HS-27A (cell line): ENCODE data around the gene CHCHD4.

Experiments
- DNase-seq: peaks from one replicate; pipeline ENCODE4 v3.0.0-alpha.2; 2012; ENCODE audit warnings: low read depth, missing footprints

CHCHD4 gene

GRCh38 chr3:14148041-14148985, 23.6 kb upstream of the CHCHD4 start:
- DNase-seq = no peak

DNA sequence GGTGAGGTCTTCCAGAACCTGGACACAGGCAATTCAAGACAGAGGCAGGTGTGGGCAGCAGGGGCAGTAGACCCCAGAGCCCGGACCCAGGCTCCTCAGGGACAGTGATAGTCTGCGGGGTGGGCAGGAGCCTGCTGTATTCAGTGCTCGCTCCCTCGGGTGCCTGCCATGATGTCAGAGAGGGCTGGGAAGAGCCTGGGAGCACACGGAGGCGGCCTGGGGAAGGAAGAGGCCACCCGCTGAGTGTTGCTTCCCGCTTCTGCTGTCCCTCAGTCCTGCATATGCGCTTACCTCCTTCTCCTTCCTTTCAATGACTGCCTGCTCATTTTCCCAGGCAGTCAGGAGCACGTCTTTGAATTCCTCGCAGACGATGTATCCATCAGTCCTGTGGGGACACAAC, 22.9 kb upstream of the CHCHD4 start:
- no peak for DNase-seq

DNA sequence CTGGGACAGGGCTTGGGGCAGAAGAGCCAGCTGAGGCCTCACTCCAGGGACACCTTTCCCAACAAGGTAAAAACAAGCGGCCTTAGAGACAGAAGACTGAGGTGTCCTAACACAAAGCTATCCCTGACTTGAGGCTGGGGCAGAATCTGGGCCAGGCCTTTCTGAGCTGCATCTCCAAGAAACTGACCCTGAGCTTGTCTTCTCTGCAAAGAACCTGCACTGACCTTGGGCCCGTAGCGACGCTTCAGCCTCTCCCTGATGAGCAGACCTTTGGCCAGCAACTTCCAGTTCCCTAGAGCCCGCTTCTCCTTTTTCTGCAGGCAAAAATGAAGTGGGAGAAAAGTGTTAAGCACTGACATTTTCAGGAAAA, 22.4 kb upstream of the CHCHD4 start:
- no peak for DNase-seq

DNA sequence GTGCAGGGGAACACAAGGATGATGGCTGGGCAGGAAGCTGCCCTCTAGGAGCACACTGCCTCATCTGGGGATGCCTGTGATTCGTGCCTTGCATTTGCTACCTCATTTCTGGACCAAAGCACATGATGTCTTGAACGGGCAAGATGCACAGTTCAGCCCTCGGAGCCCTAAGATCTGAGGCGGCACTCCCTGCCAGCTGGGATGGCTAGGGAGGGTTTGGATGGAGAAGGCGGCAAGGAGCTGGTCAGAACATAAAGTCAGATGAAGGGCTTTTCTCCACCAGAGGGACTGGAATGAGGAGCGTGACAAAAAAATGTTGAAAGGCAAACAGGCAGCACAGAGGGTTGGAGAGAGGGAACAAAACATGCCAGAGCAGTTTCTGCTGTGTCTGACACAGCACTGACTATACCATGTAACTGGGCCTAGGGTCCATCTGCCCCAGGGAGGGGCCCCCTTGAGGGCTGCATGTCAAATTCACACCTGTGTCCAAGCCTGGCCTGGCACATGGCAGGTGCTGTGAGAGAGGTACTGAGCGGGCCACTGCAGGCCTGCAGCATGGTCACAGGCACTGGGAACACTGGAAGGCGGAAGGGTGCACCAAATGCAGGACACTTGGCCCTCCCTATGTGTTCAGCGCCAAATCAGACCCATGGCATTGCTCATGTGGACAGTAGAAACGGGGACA, 21.9 kb upstream of the CHCHD4 start:
- no peak for DNase-seq

GRCh38 chr3:14145670-14146380, 21.2 kb upstream of the CHCHD4 start:
- DNase-seq = no peak

DNA sequence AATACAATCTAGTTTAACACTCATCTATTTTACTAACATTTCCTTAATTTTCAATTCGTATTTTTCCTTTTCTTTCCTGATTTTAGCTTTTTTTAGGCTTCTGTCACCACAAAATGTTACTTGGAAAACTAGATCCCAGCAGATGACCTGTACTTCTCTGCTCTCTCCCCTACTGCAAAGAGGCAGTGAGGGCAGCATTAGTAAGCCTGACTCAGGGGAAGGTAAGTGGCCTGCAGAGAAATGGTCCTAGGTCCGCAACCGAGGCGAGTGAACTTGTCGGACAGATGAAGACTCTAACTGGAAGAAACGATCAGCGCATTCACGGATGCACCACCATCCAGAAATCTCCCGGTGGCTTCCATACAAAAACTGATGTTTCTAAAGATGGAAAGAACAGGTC, 20.6 kb upstream of the CHCHD4 start:
- DNase-seq = no peak

GRCh38 chr3:14144423-14145075, 19.9 kb upstream of the CHCHD4 start:
- peak; percentile 92 for DNase-seq

DNA sequence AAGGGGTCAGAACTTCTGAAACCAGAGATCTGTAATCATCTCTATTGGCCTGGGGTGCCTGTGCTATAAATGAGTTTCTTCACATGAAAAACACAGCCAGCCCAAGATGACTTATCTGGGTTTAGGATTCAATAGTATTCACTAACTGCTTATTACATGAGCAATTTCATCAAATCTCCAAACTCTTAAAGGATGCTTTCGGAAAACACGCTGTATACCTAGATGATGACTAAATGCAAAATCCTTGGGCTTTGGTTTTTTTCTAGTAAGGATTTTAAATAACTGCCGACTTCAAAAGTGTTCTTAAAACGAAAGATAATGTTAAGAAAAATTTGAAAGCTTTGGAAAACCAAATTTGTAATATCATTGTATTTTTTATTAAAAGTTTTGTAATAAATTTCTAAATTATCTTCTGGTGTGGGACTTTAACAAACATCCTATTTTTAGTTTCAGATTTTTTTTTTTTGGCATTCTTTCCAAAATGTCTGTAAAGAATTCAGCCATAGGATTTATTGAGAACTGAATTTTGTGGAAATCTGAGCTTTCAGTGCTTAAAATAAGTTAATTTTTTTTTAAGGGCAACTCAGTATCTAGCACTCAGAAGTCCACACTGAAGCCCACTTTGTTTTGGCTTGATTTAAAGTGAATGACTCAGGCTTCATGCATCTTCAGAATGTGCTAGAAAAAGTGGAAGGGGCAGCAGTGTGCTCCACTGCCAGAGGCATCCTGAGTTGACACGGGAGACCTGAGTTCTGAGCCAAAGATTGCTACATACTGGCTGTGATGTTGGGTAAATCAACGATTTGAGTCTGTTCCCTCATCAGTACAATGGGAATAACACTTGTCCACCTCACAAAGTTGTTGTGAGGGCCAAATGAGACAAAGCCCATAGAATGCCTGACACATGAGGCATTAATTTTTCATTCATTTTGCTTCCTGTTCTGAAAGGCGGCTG, 18.9 kb upstream of the CHCHD4 start:
- peak; percentile 95 for DNase-seq

- DNase-seq = no peak
Observed at GRCh38 chr3:14142567-14143270, 18.0 kb upstream of the CHCHD4 start.

DNA sequence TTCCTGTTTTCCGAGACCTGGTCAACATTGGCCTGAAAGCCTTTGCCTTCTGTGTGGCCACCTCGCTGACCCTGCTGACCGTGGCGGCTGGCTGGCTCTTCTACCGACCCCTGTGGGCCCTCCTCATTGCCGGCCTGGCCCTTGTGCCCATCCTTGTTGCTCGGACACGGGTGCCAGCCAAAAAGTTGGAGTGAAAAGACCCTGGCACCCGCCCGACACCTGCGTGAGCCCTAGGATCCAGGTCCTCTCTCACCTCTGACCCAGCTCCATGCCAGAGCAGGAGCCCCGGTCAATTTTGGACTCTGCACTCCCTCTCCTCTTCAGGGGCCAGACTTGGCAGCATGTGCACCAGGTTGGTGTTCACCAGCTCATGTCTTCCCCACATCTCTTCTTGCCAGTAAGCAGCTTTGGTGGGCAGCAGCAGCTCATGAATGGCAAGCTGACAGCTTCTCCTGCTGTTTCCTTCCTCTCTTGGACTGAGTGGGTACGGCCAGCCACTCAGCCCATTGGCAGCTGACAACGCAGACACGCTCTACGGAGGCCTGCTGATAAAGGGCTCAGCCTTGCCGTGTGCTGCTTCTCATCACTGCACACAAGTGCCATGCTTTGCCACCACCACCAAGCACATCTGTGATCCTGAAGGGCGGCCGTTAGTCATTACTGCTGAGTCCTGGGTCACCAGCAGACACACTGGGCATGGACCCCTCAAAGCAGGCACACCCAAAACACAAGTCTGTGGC, 17.1 kb upstream of the CHCHD4 start:
- DNase-seq = no peak

DNA sequence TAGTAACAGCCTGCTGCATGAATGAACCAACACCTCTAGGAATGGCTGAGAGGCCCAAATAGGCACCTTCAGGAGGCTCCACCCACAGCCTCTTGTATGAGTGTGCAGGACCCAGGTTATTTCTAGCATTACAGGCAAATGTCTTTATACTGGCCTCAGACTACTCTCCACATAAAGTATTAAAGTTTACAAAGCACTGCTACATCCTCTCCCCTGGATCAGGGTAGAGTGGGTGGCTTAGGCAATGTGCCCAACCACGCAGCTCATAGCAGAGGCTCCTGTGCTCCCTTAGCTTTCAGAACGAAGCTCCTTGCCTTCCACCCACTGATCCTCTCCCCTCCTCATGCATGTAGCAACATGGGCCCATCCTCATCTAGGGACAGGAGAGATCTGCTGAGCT, 16.5 kb upstream of the CHCHD4 start:
- DNase-seq = no peak

GRCh38 chr3:14140668-14141067, 16.0 kb upstream of the CHCHD4 start:
- no peak for DNase-seq

DNA sequence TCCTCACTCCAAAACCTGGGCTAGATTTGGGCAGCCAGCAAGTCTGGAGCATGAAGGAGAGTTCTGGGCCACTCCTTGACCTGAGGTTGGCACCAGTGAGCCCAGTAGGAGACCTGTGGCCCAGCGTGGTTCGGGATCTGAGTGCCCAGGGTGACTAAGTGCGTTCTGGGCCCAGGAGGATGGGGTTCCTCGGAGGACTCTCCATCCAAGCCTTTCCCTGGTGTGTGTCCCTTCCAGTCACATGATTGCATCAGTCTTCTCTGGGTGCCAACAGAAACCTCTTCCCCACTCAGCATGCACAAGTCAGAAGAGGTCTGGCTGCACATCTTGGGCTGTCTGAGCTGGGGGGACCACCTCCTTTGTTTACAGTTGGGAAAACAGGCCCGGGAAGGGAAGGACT, 15.1 kb upstream of the CHCHD4 start:
- DNase-seq = no peak

GRCh38 chr3:14138878-14139655, 14.4 kb upstream of the CHCHD4 start:
- no peak for DNase-seq

- no peak for DNase-seq
Observed at GRCh38 chr3:14138109-14138877, 13.6 kb upstream of the CHCHD4 start.

- no peak for DNase-seq
Observed at GRCh38 chr3:14137445-14137844, 12.8 kb upstream of the CHCHD4 start.

DNA sequence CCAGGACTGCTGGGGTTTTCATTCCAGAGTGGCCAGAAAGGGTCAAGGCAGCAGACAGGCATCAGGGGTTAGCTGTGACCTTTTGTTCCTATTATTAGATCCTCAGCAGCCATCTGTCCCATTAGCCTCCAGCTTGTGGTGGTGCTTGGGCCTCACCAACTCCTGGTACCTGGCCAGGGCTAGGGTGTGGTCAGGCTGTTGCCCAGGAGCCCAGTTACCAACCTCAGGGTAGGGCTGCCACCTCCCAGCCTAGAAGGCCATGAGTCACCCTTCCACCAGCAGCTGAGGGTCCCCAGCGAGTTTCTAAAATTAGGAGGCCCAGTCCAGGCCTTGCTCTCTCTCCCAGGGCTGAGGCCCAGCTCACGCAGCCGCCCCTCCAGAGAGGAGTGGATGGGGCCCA, 12.3 kb upstream of the CHCHD4 start:
- DNase-seq = no peak

DNA sequence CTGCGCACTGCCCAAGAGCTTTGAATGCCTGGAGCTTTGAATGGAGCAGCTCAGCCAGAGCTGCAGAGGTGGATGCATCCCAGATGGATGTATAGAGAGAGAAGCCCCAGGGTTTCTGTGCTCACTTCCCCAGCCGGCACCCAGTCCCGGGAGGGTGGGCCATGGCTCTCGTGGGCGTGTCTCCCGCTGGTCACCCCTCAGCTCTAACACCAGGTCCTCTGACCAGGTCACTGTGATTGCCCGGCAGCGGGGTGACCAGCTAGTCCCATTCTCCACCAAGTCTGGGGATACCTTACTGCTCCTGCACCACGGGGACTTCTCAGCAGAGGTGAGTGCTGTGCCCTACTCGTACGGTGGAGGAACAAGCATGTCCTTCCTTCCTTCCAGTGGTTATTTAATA, 10.9 kb upstream of the CHCHD4 start:
- no peak for DNase-seq
